Activated CD8-positive, alpha-beta T cell treated with anti-CD3 and anti-CD28 coated beads, Interleukin-2, amount 10 ng/mL, durations not matched to agents 7 days and 5 days (primary cell): ENCODE results near the gene CDHR4. TPM values are rescaled to one million over a fixed set of nuclear protein-coding genes. Genes with fewer than 3 reads are reported as not detected.

Source experiments
- ATAC-seq: fragments of 150-1000 bp; cut with Tn5 transposase; one replicate; pipeline ENCODE4 v1.10.0; 2021; ENCODE audit warnings: moderate library complexity
- CTCF ChIA-PET: fragments of 350-600 bp; sonication (Branson Sonifier 250); formaldehyde crosslinking; loops from one replicate; lab custom pipeline; 2021; ENCODE audit warnings: antibody characterized with exemption; lab: Charles Lee
- POLR2A ChIA-PET: fragments of 350-600 bp; sonication (Branson Sonifier 250); formaldehyde crosslinking; loops from one replicate; lab custom pipeline; 2021; ENCODE audit warnings: antibody characterized with exemption; lab: Charles Lee
- DNase-seq: peaks from one replicate; pipeline ENCODE4 v3.0.0-alpha.2; 2020
- H3K27ac Mint-ChIP-seq: one replicate; pipeline ENCODE4 v1.8.0; 2021; ENCODE audit warnings: mild to moderate bottlenecking, mixed read lengths
- H3K27me3 Mint-ChIP-seq: one replicate; pipeline ENCODE4 v1.8.0; 2021; ENCODE audit warnings: low read depth, mixed read lengths
- H3K36me3 Mint-ChIP-seq: one replicate; pipeline ENCODE4 v1.8.0; 2021; ENCODE audit warnings: low read depth, mixed read lengths
- H3K4me1 Mint-ChIP-seq: one replicate; pipeline ENCODE4 v1.8.0; 2021; ENCODE audit warnings: low read depth, mixed read lengths
- H3K4me3 Mint-ChIP-seq: one replicate; pipeline ENCODE4 v1.8.0; 2021; ENCODE audit warnings: mild to moderate bottlenecking, mixed read lengths
- H3K9me3 Mint-ChIP-seq: one replicate; pipeline ENCODE4 v1.8.0; 2022; ENCODE audit warnings: mixed read lengths; ENCODE audit not compliant: insufficient read depth
- total RNA-seq, 2 experiments: library from RNA; stranded (reverse); gene quantifications; one replicate each; pipeline ENCODE4 v1.2.3, GENCODE V29; 2021

CDHR4 gene
- total RNA-seq, 2 experiments from 2014 or later = not detected

DNA sequence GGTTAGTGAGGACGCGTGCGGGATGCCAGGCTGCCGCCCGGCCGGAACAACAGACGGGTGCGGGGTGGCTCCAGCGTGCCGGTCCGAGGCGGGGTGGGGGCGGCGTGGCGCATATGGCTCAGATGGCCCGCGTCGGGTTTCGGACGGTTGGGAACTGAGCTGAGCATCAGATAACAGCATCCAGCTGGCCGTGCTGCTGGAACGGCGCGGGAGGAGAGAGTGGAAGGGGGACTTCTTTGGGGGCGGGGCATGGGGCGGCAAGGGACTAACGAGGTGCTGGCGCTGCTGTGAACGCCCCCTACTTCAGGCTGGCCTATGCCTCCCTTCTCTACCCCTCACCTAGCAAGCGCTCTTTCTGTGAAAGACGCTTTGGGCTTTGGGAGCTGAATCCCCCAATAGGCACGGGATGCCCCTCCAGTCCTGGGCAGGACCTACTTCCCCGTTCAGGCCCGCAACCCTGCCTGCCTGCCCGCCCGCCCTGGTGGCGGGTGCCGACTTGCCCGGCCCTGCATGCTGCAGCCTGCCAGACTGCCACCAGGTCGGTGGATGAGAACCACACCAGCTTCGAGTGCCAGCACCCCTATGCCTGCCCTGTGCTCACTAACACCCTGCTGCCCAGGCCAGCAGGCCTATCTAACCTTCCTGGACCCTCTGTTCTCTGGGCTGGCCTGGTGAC is 3.9 kb upstream of the CDHR4 start:
- H3K4me1 Mint-ChIP-seq = peaks cover 53% of the 10 kb centered on the region
- H3K4me3 Mint-ChIP-seq = peak overlapping the region; percentile 83
- H3K27ac Mint-ChIP-seq = peak overlapping the region; percentile 54
- POLR2A ChIA-PET = interaction anchor here (0.9 to 4.2 kb wide), 4 partner anchors 9 to 114 kb away, joined by 3 to 23 read pairs (median 10); partner anchors contain the start of genes IP6K1, MST1, RNF123 and UBA7
- CTCF ChIA-PET = interaction anchor here (0.8 to 16.3 kb wide), 20 partner anchors 9 to 287 kb away, joined by 3 to 305 read pairs (median 7); partner anchors contain the start of genes IP6K1, TRAIP and UBA7
- no peaks in the 10 kb centered on the region for H3K9me3 Mint-ChIP-seq
- ATAC-seq (peak; percentile 26), DNase-seq (peak; percentile 52)
- peaks cover 16% of the 10 kb centered on the region for H3K27me3 Mint-ChIP-seq
- H3K36me3 Mint-ChIP-seq = peaks cover 18% of the 10 kb centered on the region

DNA sequence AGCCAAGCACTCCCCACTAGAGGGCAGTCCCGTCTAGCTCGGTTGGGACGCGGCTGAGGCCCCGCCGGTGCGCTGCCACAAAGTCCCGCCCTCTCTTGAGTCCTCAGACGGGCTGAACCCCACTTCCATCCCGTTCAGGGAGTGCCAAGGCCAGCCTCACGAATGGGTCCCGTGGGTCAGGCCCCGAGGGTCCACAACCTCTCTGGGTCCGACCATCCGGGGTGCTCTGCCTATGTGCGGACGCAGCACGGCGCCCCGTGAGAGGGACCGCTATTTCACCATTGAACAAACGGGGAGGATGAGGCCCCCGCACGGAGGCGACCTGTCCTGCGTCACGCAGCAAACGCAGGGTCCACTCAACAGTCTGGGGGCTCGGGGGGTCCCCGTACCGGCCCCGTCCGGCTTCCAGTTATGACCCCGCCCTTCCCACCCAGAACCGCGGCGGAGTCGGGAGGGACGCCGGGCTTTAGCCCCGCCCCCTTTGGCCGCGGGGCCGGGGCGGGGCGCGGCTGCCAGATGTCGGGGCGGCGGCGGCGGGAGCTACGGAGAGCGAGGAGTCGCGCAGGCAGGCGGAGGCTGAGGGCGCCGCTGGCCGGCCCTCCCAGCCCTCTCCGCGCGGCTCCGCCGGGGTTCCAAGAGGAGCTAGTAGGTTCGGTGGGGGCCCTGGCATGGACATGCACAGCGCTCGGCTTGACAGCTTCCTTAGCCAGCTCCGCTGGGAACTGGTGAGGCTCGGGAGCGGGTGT is 3.2 kb upstream of the CDHR4 start, which contains the start of gene INKA1:
Gene INKA1, plus strand, starts transcription at position 543 of the 746 bp plus-strand sequence. Its CDS starts 132 bp downstream, at position 675.
- H3K36me3 Mint-ChIP-seq = peaks cover 14% of the 10 kb centered on the region

GRCh38 chr3:49801160-49801559 is 1.5 kb upstream of the CDHR4 start:
- no peak overlapping the region for H3K4me3 Mint-ChIP-seq
- no peak overlapping the region for H3K27ac Mint-ChIP-seq
- DNase-seq (no peak), ATAC-seq (no peak)
- ChIA-PET CTCF (interaction anchor here (1.4 to 16.3 kb wide), 7 partner anchors 10 to 100 kb away, joined by 5 to 305 read pairs (median 14); partner anchors contain the start of genes IP6K1 and TRAIP), POLR2A (interaction anchor here (1.1 kb wide), 1 partner anchor 38 kb away, joined by 3 read pairs; no protein-coding TSS in a partner anchor)
- H3K36me3 Mint-ChIP-seq = peaks cover 8% of the 10 kb centered on the region
- peaks cover 29% of the 10 kb centered on the region for H3K4me1 Mint-ChIP-seq
- H3K9me3 Mint-ChIP-seq = no peaks in the 10 kb centered on the region
- H3K27me3 Mint-ChIP-seq = peaks cover 16% of the 10 kb centered on the region

More for the DNA sequence above, 3.2 kb upstream of the CDHR4 start, which contains the start of gene INKA1:
- peak within 1 kb of the TSS; percentile 83 for H3K4me3 Mint-ChIP-seq
- peak; percentile 87 for ATAC-seq
- peaks cover 46% of the 10 kb centered on the region for H3K4me1 Mint-ChIP-seq
- no peaks in the 10 kb centered on the region for H3K9me3 Mint-ChIP-seq
- peak; percentile 93 for DNase-seq
- ChIA-PET POLR2A (interaction anchor here (0.6 to 4.2 kb wide), 5 partner anchors 10 to 114 kb away, joined by 3 to 23 read pairs (median 3); partner anchors contain the start of genes IP6K1, MST1, RNF123 and UBA7), CTCF (interaction anchor here (0.8 to 16.3 kb wide), 23 partner anchors 10 to 393 kb away, joined by 3 to 305 read pairs (median 7); partner anchors contain the start of genes IP6K1, TRAIP and UBA7)
- H3K27ac Mint-ChIP-seq = peak within 1 kb of the TSS; percentile 83
- H3K27me3 Mint-ChIP-seq = peaks cover 16% of the 10 kb centered on the region

- POLR2A ChIA-PET = interaction anchor here (1.2 kb wide), 1 partner anchor 13 kb away, joined by 5 read pairs; the partner anchor contains the start of gene IP6K1
These were observed 568 bp downstream of the CDHR4 start for GRCh38 chr3:49799105-49799504.

DNA sequence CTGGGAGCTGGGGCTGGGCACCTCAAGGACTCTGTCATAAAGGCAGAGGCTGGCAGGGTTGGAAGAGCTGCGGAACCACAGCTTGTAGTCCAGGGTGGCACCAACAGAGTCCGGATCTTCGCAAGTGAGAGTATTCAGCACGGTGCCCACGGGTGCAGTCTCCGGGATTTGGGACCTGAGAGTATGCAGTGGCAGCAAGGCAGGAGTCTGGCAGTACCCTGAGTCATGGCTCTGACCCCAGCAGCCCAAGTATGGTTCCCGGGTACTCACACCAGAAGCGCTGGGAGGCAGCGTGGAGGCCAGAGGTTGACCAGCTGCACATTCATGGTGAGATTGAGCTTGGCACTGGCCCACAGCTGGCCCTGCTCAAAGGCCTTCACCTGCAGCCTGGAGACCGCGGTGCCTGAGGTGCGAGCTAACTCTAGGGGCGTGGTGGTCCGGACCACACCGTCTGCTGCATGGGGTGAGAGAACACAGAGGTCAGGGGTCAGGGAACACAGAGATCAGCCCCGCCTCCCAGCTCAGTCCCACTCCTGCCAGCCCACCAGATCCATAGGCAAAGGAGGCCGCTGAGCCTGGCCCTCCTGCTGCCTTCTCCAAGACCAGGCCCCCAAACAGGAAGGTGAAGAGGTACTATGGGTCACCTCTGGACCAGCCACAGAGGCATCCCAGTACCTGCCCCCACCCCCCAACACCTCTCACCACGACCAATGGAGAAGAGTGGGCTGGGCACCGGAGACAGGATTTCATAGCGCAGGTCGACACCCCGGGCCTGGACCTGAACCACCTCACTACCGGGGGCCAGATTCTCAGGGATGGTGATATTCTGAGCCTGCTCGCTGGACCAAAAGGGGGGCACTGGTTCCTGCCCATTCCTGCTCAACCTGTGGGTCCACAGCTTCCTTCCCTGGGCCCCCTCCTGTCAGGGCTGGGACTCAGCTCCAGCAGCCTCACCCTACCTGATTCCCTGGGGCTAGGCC is 4.5 kb downstream of the CDHR4 start:
- no peak for ATAC-seq
- Mint-ChIP-seq H3K4me1 (peaks cover 2% of the 10 kb centered on the region), H3K27ac (no peak overlapping the region), H3K9me3 (no peaks in the 10 kb centered on the region), H3K27me3 (peaks cover 5% of the 10 kb centered on the region), H3K36me3 (no peaks in the 10 kb centered on the region), H3K4me3 (no peak overlapping the region)
- ChIA-PET POLR2A (no interaction called here), CTCF (interaction anchor here (1.0 kb wide), 1 partner anchor 44 kb away, joined by 3 read pairs; no protein-coding TSS in a partner anchor)
- no peak for DNase-seq

More at GRCh38 chr3:49799105-49799504, 568 bp downstream of the CDHR4 start:
- ATAC-seq (no peak), DNase-seq (no peak)
- Mint-ChIP-seq H3K27ac (no peak overlapping the region), H3K4me3 (no peak overlapping the region), H3K27me3 (peaks cover 16% of the 10 kb centered on the region), H3K9me3 (no peaks in the 10 kb centered on the region), H3K36me3 (no peaks in the 10 kb centered on the region), H3K4me1 (peaks cover 10% of the 10 kb centered on the region)
- CTCF ChIA-PET = interaction anchor here (0.8 to 16.3 kb wide), 3 partner anchors 15 to 106 kb away, joined by 3 to 305 read pairs (median 3); partner anchors contain the start of gene UBA7

DNA sequence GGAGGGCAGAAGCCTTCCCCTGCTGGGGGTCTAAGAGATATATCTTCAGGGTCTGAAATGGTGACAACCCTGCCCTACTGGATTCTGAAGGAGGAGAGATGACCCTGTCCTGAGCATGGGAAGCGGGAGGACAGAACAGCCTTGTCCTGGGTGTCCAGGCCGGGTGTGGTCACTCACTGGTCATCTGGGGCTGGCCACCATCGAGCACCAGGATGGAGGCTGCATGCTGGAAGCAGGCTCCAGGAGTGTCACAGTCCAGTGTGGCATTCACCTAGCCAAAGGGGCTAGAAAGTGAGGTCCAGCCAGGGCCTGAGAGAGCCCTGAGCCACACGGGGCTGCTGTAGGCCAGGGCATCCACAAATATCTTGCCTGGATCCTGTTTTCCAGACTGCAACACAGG is 5.2 kb downstream of the CDHR4 start:
- peaks cover 8% of the 10 kb centered on the region for H3K4me1 Mint-ChIP-seq
- H3K27ac Mint-ChIP-seq = no peak overlapping the region
- DNase-seq (no peak), ATAC-seq (no peak)
- ChIA-PET CTCF (no interaction called here), POLR2A (no interaction called here)
- no peak overlapping the region for H3K4me3 Mint-ChIP-seq
- no peaks in the 10 kb centered on the region for H3K9me3 Mint-ChIP-seq
- H3K36me3 Mint-ChIP-seq = no peaks in the 10 kb centered on the region
- peaks cover 3% of the 10 kb centered on the region for H3K27me3 Mint-ChIP-seq

DNA sequence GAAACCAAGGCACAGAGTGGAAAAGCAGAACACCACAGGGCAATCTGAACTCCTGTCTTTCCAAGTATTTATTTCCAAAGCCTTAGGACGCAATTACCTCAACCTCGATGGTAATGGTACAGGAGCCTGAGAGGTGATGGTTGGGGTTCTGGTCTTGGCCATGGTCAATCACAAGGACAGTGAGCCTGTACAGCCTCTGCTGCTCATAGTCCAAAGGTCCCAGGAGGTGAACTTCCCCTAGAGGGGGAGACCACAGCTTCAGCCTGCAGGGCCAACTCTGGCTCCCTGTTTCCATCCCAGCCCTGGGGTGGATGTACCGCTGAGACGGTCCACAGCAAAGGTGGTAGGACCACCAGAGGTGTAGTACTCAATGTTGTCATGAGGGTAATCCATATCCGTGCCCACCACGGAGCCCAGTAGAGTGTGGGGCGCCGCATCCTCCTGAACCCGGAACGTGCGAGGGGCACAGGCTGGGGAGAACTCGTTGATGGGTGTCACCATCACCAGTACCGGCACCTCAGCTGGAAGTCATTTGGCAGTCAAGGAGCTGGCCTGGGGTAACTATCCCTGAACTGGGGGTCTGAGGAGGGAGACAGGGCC is 6.1 kb downstream of the CDHR4 start:
- no peak overlapping the region for H3K27ac Mint-ChIP-seq
- peaks cover 3% of the 10 kb centered on the region for H3K27me3 Mint-ChIP-seq
- ATAC-seq = no peak
- no peak overlapping the region for H3K4me3 Mint-ChIP-seq
- DNase-seq = no peak
- POLR2A ChIA-PET = no interaction called here
- CTCF ChIA-PET = no interaction called here
- no peaks in the 10 kb centered on the region for H3K9me3 Mint-ChIP-seq
- H3K4me1 Mint-ChIP-seq = peaks cover 8% of the 10 kb centered on the region
- no peaks in the 10 kb centered on the region for H3K36me3 Mint-ChIP-seq

GRCh38 chr3:49792371-49793150 is 7.1 kb downstream of the CDHR4 start:
- ChIA-PET POLR2A (interaction anchor here (0.5 kb wide), 1 partner anchor 11 kb away, joined by 5 read pairs; no protein-coding TSS in a partner anchor), CTCF (no interaction called here)
- DNase-seq (no peak), ATAC-seq (no peak)
- Mint-ChIP-seq H3K4me1 (peaks cover 8% of the 10 kb centered on the region), H3K9me3 (no peaks in the 10 kb centered on the region), H3K4me3 (no peak overlapping the region), H3K27ac (no peak overlapping the region), H3K36me3 (no peaks in the 10 kb centered on the region), H3K27me3 (peaks cover 3% of the 10 kb centered on the region)

DNA sequence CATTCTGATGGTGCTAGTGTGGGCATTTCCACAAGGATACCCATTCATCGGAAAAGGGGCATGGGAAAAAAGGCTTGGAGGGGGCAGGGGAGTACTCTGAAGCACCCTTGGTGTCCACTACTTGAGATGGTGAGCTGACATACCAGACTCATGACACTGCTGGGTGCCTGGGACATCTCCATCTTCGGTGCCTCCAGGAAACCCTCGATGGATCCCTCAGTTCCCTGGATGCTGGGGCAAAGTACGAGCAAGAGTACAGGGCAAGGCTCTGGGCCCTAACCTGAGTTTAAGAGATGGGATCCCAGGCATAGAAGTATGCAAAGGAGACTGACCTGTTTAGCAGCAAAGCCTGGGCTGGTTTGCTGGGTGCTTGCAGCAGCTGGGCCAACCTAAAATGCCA is 8.1 kb downstream of the CDHR4 start:
- ATAC-seq (no peak), DNase-seq (no peak)
- Mint-ChIP-seq H3K4me3 (no peak overlapping the region), H3K36me3 (no peaks in the 10 kb centered on the region), H3K9me3 (no peaks in the 10 kb centered on the region), H3K27ac (no peak overlapping the region), H3K27me3 (peaks cover 3% of the 10 kb centered on the region), H3K4me1 (peaks cover 16% of the 10 kb centered on the region)
- POLR2A ChIA-PET = no interaction called here
- CTCF ChIA-PET = interaction anchor here (2.3 kb wide), 1 partner anchor 10 kb away, joined by 7 read pairs; no protein-coding TSS in a partner anchor
